SU-DHL-6 (cell line): Measurements from ENCODE around the gene BIRC7.

Experiments
- H2AFZ ChIP-seq: fragments of 200-600 bp; sonication (generic); 2 replicates; pipeline ENCODE4 v1.6.1; 2014; ENCODE audit warnings: low read depth, mild to moderate bottlenecking, moderate library complexity, mixed read lengths, antibody characterized with exemption, low read length; ENCODE audit not compliant: severe bottlenecking
- H3F3A ChIP-seq: fragments of 200-600 bp; shearing (Covaris generic); 2 replicates; pipeline ENCODE4 v1.6.0; 2016; ENCODE audit warnings: antibody characterized with exemption, mild to moderate bottlenecking; ENCODE audit not compliant: insufficient read depth
- H3K27ac ChIP-seq: fragments of 200-600 bp; sonication (generic); 2 replicates; pipeline ENCODE4 v1.5.1; 2016; ENCODE audit warnings: low read depth, mild to moderate bottlenecking, low read length, moderate library complexity, mixed read lengths
- H3K27me3 ChIP-seq: fragments of 200-600 bp; sonication (generic), shearing (Covaris generic); 2 replicates; pipeline ENCODE4 v1.6.0; 2014; ENCODE audit warnings: mild to moderate bottlenecking, low read length
- H3K36me3 ChIP-seq: fragments of 200-600 bp; sonication (generic); 2 replicates; pipeline ENCODE4 v1.6.1; 2014; ENCODE audit warnings: mild to moderate bottlenecking, low read length, mixed read lengths
- H3K4me2 ChIP-seq: fragments of 300-600, 200-600 bp; shearing (Covaris generic), sonication (generic); 2 replicates; pipeline ENCODE4 v1.6.0; 2014; ENCODE audit warnings: low read length, low read depth, mild to moderate bottlenecking; ENCODE audit not compliant: poor library complexity, severe bottlenecking
- H3K4me3 ChIP-seq: fragments of 200-600 bp; sonication (generic); 2 replicates; pipeline ENCODE4 v1.5.1; 2014; ENCODE audit warnings: antibody characterized with exemption, low read length, mild to moderate bottlenecking, mixed read lengths; ENCODE audit not compliant: insufficient read depth, poor library complexity, severe bottlenecking
- H3K79me2 ChIP-seq: fragments of 200-600 bp; sonication (generic); 2 replicates; pipeline ENCODE4 v1.6.1; 2014; ENCODE audit warnings: mild to moderate bottlenecking, low read length, moderate library complexity; ENCODE audit not compliant: insufficient read depth
- H3K9ac ChIP-seq: fragments of 200-600 bp; sonication (generic); 2 replicates; pipeline ENCODE4 v1.7.0; 2014; ENCODE audit warnings: mild to moderate bottlenecking, low read length
- H3K9me2 ChIP-seq: fragments of 200-600 bp; sonication (generic); replicated peaks from 2 replicates; pipeline ENCODE4 v1.6.1; 2014; ENCODE audit warnings: low read length; ENCODE audit not compliant: insufficient read depth
- H3K9me3 ChIP-seq: fragments of 200-600 bp; sonication (generic); 2 replicates; pipeline ENCODE4 v1.6.1; 2014; ENCODE audit warnings: low read length, mixed read lengths; ENCODE audit not compliant: insufficient read depth
- H4K20me1 ChIP-seq: fragments of 200-600 bp; sonication (generic); 2 replicates; pipeline ENCODE4 v1.6.1; 2014; ENCODE audit warnings: low read depth, mild to moderate bottlenecking, antibody characterized with exemption, low read length, moderate library complexity, mixed read lengths
- CTCF ChIP-seq: fragments of 200-600 bp; sonication (generic); IDR thresholded peaks from one replicate; pipeline ENCODE4 v1.5.1; 2017; ENCODE audit warnings: antibody characterized with exemption, mild to moderate bottlenecking, low read length, moderate library complexity; ENCODE audit not compliant: insufficient read depth, poor library complexity, severe bottlenecking
- EZH2phosphoT487 ChIP-seq: fragments of 200-600 bp; sonication (generic), shearing (Covaris generic); conservative IDR thresholded peaks from 2 replicates; pipeline ENCODE4 v1.6.1; 2018; ENCODE audit warnings: mild to moderate bottlenecking, antibody characterized with exemption, low read length, moderate library complexity, mixed read lengths

Gene BIRC7

GRCh38 chr20:63262836-63263235 is 27.1 kb downstream of the BIRC7 start:
- Histone ChIP-seq H3K27me3 (no peaks in the 10 kb centered on the region; the same call in 1 of the 2 replicates), H4K20me1 (no peaks in the 10 kb centered on the region), H3K4me2 (no peak overlapping the region), H3K79me2 (no peaks in the 10 kb centered on the region), H3K9me3 (no peaks in the 10 kb centered on the region), H3K36me3 (no peaks in the 10 kb centered on the region), H3K9ac (no peak overlapping the region), H3K27ac (no peak overlapping the region), H2AFZ (no peak overlapping the region), H3K9me2 (no peaks in the 10 kb centered on the region), H3K4me3 (no peak overlapping the region), H3F3A (no peaks in the 10 kb centered on the region)
- TF ChIP-seq CTCF, result no peak
- no peak for TF ChIP-seq EZH2phosphoT487

GRCh38 chr20:63264000-63264399 is 28.3 kb downstream of the BIRC7 start:
- TF ChIP-seq CTCF, result no peak
- TF ChIP-seq EZH2phosphoT487, result no peak
- H3K9me2 ChIP-seq, result no peaks in the 10 kb centered on the region
- no peak overlapping the region for H3K9ac ChIP-seq
- no peak overlapping the region for H3K4me2 ChIP-seq
- no peak overlapping the region for H3K4me3 ChIP-seq
- no peaks in the 10 kb centered on the region for H4K20me1 ChIP-seq
- H3K27me3 ChIP-seq, result no peaks in the 10 kb centered on the region; the same call in 1 of the 2 replicates
- H3F3A ChIP-seq, result no peaks in the 10 kb centered on the region
- H3K79me2 ChIP-seq, result no peaks in the 10 kb centered on the region
- H3K27ac ChIP-seq, result no peak overlapping the region
- H3K36me3 ChIP-seq, result no peaks in the 10 kb centered on the region
- no peaks in the 10 kb centered on the region for H3K9me3 ChIP-seq
- H2AFZ ChIP-seq, result no peak overlapping the region

GRCh38 chr20:63264519-63264918 is 28.8 kb downstream of the BIRC7 start:
- TF ChIP-seq CTCF (no peak), EZH2phosphoT487 (no peak)
- Histone ChIP-seq H3K27ac (no peak overlapping the region), H3K79me2 (no peaks in the 10 kb centered on the region), H3K4me2 (no peak overlapping the region), H3K9ac (no peak overlapping the region), H3F3A (no peaks in the 10 kb centered on the region), H3K27me3 (no peaks in the 10 kb centered on the region; the same call in 1 of the 2 replicates), H3K9me3 (no peaks in the 10 kb centered on the region), H3K4me3 (no peak overlapping the region), H3K36me3 (no peaks in the 10 kb centered on the region), H4K20me1 (no peaks in the 10 kb centered on the region), H2AFZ (no peak overlapping the region), H3K9me2 (no peaks in the 10 kb centered on the region)
